ENCODE data around the gene ME1.
"Not testable (repeated sequence)": the region's sequence is repeated elsewhere in the genome, so short reads cannot be mapped to it uniquely, and the experiment has no call there.

The ME1 gene

DNA sequence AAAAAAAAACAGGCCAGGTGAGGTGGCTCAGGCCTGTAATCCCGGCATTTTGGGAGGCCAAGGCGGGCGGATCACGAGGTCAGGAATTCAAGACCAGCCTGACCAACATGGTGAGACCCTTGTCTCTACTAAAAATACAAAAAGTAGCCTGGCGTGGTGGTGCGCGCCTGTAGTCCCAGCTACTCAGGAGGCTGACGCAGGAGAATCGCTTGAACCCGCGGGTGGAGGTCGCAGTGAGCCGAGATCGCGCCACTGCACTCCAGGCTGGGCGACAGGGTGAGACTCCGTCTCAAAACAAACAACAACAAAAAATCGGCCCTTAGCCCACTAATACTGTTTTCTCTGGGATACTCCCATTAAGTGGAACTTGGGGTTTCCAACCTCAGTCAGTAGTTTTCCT is 238.9 kb downstream of the ME1 start:
- not testable (repeated sequence) for DNase-seq (ENCODE audit: low read depth in 2 of 2)

DNA sequence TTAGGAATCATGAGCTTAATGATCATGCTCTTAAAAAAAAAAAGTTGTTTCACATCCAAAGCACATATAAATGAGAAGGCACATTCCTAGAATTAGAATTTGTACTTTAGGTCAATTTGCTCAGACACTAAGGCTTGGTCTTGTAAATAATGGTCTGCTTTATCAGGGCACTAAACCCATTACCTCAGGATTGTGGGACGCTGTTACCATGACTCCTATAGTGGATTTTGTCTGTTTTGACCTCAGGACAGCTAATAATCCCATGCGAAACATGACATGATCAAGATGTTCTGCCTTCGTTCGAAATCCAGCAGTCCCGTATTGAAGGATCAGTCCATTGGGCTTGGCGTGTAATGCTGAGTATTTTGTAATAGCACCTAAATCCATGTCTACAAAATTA is 240.2 kb downstream of the ME1 start:
- no peak for DNase-seq (ENCODE audit: low read depth in 2 of 2)

DNA sequence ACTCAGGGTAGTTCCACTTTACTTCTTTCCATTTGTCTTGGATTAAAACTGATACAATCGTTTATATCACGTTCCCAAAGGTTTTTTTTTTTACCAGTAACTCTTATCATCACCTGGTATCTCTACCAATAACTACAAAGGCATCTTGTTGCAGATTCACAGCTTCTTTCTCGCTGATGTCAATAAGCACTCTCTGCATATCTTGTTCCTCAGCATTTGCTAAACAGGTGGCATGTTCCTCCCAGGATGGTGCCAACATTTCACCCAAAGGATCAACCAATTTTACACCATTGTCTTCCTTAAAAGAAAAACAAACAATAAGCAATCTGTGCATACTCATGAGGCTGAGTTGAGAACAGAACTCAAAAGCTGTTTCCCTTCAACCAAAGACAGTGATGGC is 242.3 kb downstream of the ME1 start:
- DNase-seq (ENCODE audit: low read depth in 2 of 2): no peak

DNA sequence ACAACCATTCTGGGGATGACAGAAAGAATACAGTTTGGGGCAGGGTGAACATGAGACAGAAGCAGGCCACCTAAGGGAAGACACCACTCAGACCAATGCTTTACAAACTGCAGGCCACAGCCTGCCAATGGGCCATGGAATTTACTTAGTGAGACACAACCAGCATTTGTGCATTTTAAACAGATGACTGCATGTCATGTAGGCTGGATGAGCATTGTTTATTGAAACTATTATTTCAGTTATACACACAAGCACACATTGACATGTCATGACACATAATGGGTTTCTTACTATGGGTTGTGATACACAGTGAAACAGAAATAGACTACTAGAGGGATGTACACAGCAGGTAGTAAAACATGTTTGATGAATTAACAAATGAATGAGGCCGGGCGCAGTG is 245.8 kb downstream of the ME1 start:
- DNase-seq (ENCODE audit: low read depth in 2 of 2): no peak

DNA sequence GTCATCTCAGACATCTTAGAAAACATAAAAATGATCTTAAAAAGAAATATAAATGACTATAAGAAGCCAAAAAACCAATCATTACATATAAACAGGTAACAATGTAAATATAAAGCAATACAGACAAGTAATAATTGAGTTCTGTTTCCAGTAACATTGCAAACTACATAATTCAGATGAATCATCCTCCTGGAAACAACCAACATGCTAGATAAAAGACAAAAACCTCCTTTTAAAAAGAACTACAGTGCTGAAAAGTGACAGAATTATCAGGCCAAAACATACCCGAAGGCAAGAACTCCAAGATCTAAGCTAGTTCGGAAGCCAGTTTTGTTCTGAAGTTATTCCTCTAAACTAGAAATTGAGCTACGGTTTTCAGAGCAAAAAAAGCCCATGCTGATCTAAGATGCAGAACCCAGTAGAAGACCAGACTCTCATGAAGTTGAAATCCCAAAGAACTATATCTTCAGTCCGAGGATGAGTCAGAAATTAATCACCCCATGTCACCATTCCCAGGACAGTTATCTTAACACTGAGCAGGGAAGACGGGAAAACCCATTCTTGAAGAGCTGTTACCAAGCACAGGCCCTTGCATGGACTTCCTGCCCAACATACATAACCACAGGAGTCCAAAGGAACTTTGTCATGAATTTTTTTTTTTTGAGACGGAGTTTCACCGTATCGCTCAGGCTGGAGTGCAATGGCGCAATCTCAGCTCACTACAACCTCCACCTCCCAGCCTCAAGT is 247.6 kb downstream of the ME1 start:
- no peak for DNase-seq (ENCODE audit: low read depth in 2 of 2)

DNA sequence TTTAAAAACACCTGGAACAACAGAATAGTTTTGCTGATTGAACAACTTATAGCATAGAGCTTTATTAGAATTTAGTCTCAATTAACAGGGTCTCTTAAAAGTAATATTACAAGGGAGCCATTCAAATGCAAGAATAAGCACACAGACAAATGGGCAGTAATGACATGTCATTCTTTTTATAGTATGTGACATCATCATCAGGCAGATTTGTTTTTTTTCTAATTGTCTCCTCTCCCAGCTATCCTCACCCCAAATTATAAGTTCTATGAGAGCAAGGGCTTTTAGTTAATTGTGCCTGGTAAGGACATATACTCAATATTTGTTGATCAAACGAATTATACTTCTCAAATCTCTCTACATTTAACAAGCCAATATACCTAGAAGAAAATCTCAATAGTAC is 248.7 kb downstream of the ME1 start:
- no peak for DNase-seq (ENCODE audit: low read depth in 2 of 2)

DNA sequence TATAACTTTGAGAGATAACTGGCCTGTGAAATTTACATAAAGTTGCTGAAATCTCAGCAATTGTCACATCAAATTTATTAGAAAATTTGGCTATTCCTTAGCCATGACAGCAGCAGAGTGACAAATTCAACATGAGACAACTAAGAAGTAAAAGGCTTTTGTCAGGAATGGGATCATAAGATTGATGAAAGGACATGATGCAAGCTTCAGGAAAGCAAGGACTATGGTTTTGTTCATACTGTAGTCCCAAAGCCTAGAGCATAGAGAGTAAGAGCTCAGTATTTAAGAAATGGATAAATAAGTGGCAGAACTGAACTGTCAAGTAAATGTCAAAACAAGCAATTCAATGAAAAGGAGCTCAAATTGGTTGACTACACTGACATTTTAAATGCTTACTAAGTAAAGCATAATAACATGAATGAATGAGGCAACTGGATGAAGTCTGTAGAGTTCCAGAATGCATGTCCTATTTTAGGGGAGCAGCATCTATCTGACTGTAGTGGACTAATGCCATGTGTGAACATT is 250.4 kb downstream of the ME1 start:
- no peak for DNase-seq (ENCODE audit: low read depth in 2 of 2)

DNA sequence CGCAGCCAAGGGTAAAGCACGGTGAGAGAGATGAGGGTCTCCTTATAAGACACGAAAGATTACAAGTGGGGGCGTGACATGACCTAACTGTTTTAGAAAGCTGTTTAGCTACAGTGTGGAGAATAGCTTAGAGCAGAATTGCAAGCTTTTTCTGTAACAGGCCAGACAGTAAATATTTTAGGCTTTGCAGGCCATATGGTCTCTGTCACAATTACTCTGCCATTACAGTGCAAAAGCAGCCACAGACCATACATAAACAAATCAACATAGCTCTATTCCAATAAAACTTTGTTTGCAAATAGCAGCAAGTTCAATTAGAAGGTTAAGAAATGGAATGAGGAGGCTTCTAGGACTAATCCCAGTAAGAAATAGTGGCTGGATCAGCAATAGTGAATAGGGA is 254.6 kb downstream of the ME1 start:
- no peak for DNase-seq (ENCODE audit: low read depth in 2 of 2)

DNA sequence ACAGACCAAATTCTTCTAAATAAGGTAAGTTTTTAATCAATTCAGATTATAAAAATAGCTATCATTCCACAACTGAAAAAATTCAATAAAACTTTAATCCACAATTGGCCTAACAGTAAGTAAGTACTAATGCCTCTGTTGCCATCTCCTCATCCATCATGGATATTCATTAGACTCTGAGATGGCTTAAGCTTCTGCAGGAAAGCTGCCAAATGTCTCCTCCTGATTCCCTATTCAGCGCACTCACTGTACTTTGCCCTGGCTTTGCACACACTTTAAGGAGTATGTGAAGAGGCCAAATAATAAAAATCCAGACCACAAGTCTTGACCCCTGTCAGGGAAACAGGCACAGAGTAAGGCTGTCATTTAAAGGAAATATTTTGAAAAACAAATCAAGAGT is 261.3 kb downstream of the ME1 start:
- no peak for DNase-seq (ENCODE audit: low read depth in 2 of 2)

DNA sequence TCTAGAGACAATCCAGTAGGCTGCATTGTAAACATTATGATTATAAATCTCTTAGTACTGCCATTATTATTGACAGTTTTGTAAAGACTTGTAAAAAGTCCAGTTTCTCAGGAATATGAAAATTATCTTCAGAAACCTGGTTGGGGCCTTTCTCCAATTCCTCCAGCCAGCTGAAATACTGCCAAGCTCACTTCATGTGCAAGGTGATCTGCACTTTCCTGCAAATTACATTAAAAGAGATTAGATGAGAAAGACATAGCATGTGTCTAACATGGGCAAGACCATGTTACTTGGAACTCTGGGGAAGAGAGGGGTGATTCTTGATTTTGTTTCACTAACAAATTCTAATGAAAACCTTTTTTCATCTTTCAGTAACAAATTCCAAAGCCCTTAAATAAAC is 261.7 kb downstream of the ME1 start:
- DNase-seq (ENCODE audit: low read depth in 2 of 2): no peak

DNA sequence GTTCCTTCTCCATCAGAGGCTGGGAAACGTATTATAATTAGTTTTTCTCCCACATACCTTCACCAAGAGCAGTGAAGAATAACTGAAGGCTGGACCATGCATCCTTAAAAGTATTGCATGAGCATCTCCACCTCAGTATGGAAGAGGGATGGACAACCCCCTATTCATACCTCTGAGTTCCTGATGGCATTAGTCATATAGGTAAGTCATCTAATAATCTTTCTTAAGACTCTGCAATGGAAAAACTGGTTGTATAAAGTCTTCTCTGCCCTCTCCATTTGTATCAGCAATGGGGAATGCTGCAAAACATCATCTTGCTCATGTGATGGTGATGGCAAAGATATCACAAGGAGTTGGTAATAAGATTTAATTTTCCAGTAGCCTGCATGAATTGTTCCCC is 262.3 kb downstream of the ME1 start:
- DNase-seq (ENCODE audit: low read depth in 2 of 2): no peak

DNA sequence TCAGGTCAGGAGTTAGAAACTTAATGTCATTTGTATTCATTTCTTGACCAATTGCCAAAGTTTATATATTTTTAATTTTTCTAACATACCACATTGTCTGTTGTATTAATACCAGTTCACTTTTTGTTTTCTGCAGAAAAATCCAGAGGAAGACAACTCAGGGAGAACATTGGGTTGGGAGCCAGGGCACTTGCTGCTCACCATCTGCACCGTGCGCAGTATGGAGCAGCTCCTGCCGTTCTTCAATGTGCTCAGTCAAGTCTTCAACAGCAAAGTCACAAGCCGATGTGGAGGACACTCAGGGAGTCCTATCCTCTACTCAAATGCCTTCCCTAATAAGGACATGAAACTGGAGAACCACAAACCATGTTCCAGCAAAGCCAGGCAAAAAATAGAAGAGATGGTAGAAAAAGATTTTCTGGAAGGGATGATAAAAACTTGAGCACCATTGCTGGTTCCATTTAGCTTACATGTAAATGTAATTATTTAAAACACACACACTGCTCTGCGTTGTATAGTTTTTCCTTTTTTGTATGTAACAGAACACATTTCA is 263.0 kb downstream of the ME1 start:
- no peak for DNase-seq (ENCODE audit: low read depth in 2 of 2)
